H1 (cell line): ENCODE data around the gene MARS1. TPM values are rescaled to one million over a fixed set of nuclear protein-coding genes. Genes with fewer than 3 reads are reported as not detected.

Source experiments
- SP4 ChIP-seq: IDR thresholded peaks from 2 replicates; pipeline ENCODE4 v1.6.1; 2012; ENCODE audit warnings: low read length, inconsistent platforms
- polyA plus RNA-seq, 7 experiments: library from polyadenylated mRNA; depleted of rRNA in 3 of 7; stranded (reverse) in 5 of 7; unstranded in 2 of 7; fragments of >200 nt in 5 of 7; fragments of 200-250 nt in 2 of 7; gene quantifications; 1 replicate in 5 of 7; 2 replicates in 1 of 7; 4 replicates in 1 of 7; pipeline versions ENCODE4 v1.2.1 to v1.2.3, GENCODE V29; 2011 to 2013; ENCODE audit warnings: missing spikeins in 2 of 7, mixed read lengths in 2 of 7
- total RNA-seq: library from RNA; stranded (reverse); fragmentation: NEBNext Ultra II Directional; extraction: Animal tissue kit (Norgen Biotek cat#: 25700); gene quantifications from 2 replicates; pipeline ENCODE4 v1.2.1, GENCODE V29; 2021

Gene MARS1
- total and polyA plus RNA-seq, 2 of the 8 experiments (the other 6 are each of a cell fraction or from before 2014, with no cell fraction given), result 194 to 407 TPM

DNA sequence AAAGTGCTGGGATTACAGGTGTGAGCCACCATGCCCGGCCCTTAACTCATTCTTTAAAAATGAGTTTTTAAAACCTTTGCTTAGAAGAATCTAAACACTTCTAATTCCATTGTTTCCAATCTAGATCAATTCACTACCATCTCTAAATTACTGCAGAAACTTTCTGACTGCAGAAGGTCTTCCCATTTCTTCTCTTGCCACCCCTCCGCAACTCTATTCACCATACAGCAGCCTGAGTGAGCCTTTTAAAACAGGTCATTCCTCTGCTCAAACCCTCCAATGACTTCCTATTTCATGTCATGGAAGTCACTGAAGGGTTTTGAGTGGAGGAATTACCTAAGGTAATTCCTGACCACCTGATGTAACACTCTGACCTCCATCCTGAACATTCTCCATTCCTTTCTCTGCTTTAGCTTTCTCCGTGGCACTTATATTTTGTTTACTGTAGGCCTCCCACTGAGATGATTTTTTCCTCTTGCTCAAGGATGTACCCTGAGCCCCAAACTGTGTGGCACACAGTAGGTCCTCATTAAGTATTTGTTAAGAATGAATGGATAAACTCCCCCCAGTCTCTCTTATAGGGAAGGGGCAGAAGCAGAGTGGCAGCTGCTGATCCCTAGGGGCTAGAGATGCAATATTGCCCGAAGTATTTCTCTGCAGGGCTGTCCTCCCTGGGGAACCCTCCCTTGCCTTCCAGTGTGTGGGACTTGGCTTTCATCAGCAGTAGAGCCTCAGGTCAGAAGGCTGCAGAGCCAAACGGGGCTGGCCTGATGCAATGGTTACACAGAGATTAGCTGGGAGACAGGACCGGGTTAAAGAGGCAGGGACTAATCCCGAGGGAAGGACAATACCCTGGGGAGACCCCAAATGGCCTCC is 31.3 kb downstream of the MARS1 start (continued):
- TF ChIP-seq SP4, result 0 out of 2 replicates have a peak, but pooled peaks have one; percentile 25
